ENCODE measurements around the gene SLCO2A1.

DNA sequence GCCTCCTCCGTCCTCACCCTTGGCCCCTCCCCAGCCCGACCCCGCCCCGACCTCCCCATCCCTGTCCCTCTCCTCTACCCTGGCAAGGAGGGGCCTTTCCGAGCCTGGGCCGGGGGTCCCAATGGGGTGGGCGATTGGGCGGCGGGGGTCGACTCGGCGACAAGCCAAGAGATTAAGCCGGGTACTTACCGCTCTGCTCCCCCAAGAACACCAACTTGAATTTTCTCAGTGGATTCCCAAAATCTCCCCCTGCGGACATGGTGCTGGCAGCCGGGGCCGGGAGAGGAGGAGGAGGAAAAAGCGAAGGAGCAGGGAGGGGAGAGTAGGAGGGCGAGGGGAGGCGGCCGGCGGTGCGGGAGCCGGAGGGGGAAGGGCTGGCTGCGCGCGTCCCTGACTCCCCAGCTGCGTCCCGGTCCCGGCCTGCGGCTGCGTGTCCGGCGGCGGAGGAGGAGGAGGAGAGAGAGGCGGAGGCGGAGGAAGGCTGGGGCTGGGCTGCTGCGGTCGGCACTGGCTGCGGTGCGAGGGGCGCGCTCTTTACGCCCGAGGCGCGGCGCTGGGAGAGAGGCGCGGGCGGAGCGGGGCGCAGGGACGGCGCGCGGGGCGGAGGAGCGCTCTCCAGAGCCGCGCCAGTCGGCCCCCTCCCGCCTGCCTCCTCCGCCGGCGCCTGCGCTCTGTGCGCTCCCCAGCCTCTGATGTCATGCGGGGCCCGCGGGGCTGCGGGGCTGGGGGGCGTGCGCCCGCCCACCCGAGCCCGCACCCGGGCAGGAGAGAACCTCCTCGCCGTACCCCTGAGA is 134.3 kb downstream of the SLCO2A1 start, which contains the start of gene RAB6B:
- TF ChIP-seq, protein P1, sequence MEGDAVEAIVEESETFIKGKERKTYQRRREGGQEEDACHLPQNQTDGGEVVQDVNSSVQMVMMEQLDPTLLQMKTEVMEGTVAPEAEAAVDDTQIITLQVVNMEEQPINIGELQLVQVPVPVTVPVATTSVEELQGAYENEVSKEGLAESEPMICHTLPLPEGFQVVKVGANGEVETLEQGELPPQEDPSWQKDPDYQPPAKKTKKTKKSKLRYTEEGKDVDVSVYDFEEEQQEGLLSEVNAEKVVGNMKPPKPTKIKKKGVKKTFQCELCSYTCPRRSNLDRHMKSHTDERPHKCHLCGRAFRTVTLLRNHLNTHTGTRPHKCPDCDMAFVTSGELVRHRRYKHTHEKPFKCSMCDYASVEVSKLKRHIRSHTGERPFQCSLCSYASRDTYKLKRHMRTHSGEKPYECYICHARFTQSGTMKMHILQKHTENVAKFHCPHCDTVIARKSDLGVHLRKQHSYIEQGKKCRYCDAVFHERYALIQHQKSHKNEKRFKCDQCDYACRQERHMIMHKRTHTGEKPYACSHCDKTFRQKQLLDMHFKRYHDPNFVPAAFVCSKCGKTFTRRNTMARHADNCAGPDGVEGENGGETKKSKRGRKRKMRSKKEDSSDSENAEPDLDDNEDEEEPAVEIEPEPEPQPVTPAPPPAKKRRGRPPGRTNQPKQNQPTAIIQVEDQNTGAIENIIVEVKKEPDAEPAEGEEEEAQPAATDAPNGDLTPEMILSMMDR (IDR thresholded peaks at IDR 0.05 in 4 of 5, conservative IDR thresholded peaks at IDR 0.05 in 1 of 5), result no peak
- peak in 1 of 2 donors; percentile 25 for TF ChIP-seq POLR2A (IDR thresholded peaks at IDR 0.05)
